ENCODE results near the gene ARMC6.
A peak's percentile ranks its signal among the peaks of the same experiment; 100 is the strongest.

Gene ARMC6

DNA sequence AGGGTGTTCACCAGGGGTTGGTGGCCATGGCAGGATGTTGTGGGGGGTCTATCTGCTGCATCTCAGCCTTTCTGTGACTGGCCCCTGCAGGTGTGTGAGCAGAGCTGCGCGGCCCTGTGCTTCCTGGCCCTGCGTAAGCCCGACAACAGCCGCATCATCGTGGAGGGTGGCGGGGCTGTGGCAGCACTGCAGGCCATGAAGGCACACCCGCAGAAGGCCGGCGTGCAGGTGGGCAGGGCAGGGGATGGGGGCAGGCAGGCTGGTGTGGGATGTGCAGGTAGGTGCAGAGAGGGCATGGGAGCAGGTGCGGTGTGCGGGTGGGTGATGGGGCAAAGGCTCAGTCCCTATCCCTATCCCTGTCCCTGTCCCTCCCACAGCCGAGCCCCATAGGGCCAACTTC, 22.3 kb downstream of the ARMC6 start:
- ATAC-seq = no peak

GRCh38 chr19:19056636-19057275, 23.4 kb downstream of the ARMC6 start:
- ATAC-seq = no peak

- ATAC-seq = no peak
Observed at GRCh38 chr19:19057317-19057716, 23.9 kb downstream of the ARMC6 start.

DNA sequence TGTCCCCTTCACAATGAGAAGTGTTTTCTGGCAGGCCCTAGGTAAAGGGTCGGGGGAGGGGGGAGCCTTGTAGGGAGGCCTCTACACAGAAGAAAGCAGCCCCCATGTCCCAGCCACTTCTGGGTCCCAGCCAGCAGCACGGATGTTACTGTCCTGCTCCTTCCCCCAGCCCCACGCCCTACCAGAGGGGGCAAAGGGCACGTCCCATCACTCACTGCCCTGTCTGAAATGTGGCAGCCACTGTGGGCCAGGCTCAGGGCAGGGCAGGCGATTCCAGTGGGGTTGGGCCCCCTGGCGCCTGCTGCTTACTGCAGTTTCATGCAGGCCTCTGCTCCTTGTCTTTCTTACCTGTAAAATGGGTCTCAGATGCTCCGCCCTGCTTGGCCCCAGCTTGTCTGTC, 24.3 kb downstream of the ARMC6 start:
- no peak for ATAC-seq

GRCh38 chr19:19059018-19059836, 25.8 kb downstream of the ARMC6 start:
- no peak for ATAC-seq

DNA sequence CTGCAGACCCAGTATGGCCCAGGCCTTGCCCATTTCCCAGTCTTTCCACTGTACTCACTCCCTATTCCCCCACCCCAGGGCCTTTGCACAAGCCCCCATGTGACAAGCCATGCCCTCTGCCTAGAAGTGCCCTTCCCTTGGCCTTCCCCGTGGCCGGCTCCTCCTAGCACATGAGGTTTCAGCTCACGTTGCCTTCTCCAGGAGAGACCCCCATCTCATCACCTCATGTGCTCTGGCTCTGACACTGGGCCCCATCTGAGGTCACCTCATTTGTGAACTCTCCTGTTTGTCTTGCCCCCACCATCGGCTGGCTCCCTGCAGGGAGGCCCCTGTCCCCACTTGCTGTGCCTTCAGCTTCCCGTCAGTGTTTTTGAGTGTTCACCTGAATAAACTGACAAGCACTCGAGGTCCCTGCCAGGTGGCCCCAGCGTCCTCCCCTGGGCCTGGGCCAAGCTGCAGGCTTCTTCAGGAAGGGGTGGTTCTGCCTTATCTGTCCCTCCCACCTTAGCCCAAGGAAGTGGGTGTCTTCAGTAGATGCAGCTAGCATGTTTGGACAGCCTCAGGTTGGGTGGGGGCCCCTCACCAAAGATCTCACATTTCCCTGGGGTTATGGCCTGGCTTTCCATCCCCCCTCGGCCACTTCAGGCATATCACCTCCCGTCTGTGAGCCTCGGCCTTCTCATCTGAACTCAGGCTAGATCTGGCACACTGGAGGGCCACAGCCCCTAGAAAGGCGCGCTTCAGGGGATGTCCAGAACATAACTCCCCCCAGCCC, 26.6 kb downstream of the ARMC6 start:
- no peak for ATAC-seq

- ATAC-seq = no peak
Observed at GRCh38 chr19:19061506-19061905, 28.1 kb downstream of the ARMC6 start.

DNA sequence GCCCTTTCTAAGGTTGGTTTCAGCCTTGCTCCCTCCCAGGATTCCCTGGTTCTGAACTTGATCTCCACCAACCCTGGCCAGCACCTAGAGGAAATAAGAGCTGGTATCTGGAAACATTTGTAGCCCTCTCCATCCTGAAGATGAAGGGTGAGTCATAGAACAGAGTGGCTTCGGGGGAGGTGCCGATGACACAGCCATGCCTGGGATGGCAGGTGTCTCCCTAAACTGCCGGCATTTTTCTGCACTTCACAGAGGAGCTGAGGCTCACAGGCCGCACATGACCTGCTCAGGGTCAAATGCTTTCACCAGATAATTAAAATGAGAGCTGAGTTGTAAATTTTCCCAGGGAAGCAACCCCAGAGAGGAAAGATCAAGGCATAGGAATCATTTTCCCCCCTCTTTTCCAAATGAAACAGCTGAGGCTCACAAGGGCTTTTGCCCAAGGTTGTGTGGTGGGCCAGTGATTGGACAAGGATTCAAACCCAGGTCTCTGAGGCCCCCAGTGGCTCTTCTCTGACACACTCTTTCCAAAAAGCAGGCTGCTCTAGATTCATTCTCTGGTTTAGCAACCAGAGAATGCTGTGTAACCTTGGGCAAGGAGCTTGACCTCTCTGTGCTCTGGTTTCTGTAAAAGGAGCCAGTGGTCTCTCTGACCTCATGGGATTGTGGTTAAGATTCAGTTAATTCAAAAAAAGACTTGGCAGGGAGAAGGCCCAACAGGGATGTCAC, 29.2 kb downstream of the ARMC6 start:
- ATAC-seq = no peak

GRCh38 chr19:19063183-19064097, 30.0 kb downstream of the ARMC6 start, which contains the start of gene SLC25A42:
Gene SLC25A42 (plus strand): TSS chr19:19063994. CDS start chr19:19096125, 32,131 bp downstream.
- ATAC-seq = peak; percentile 96 to 97

- ATAC-seq = peak; percentile 6 to 14
Observed at GRCh38 chr19:19064098-19064722, 30.8 kb downstream of the ARMC6 start.

GRCh38 chr19:19064811-19065745, 31.7 kb downstream of the ARMC6 start:
- ATAC-seq = no peak

GRCh38 chr19:19067276-19068072, 34.1 kb downstream of the ARMC6 start:
- no peak for ATAC-seq

GRCh38 chr19:19068659-19069654, 35.6 kb downstream of the ARMC6 start:
- ATAC-seq = no peak

DNA sequence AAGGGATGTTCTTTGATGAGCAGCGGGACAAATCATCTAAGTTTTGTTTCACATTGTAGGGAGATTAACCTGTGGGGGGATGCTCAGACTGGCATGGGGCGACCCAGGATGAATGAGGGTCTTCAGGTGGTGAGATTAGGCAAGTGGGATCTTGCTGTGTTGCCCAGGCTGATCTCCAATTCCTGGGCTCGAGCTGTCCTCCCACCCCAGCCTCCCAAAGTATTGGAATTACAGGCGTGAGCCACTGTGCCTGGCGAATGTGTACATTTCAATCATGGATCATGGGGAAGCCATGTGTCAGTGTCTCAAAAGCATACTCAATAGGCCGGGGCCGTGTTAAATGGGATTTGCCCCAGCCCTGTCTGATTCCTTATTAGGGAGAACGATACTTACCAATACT, 38.5 kb downstream of the ARMC6 start:
- no peak for ATAC-seq

DNA sequence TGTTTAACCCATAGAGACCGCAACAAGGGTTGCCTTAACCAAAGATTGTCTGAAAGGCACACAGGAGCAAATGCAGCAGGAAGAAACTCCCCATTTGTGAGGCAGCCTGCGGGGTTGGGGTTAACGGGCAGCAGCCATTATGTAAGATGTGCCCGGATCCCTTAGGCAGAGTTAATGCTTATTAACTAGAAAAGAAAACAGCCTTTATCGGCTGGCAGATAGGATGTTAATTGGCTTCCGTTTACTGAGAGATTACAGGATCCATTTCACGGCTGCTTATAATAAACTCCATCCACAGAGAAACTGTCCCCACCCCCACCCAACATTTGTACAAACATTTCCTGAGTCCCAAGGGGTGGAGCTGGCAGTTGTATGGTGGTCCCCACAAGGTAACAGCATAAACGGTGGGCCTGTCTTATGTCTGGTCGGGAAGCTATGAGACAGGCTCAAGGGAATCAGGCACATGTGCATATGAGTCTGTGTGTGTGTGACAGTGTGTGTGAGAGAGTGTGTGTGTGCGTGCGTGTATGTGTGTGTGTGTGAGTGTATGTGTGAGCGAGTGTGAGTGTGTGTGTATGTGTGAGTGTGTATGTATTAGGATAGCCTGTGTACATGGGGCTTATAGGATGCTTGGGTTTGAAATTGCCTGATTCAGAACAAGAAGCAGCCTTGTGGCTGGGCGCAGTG, 40.9 kb downstream of the ARMC6 start:
- no peak for ATAC-seq

GRCh38 chr19:19075126-19075525, 41.7 kb downstream of the ARMC6 start:
- no peak for ATAC-seq

DNA sequence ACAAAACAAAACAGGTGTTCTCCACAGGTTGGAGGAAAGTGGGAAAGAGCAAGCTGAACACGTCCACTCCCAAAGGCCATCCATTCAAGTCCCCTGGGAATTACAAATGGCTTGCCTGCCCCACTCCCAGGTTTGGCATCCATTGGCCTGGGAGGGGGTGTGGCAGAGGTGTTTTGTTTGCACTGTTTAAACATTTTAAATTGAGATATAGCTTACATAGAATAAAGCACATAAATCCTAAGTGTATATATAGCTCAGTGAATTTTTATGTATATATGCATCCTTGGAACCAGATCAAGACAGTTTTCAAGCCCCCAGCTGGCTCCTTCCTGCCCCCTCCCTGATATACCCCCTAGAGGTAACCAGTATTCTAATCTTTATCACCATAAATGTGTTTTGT, 43.1 kb downstream of the ARMC6 start:
- no peak for ATAC-seq

Measured in activated CD4-positive, CD25-positive, alpha-beta regulatory T cell treated with anti-CD3 and anti-CD28 coated beads, Interleukin-2, amount 50 U/mL, for 24 hours (primary cell).